Measurements from ENCODE around the gene NDEL1. TPM values are rescaled to one million over a fixed set of nuclear protein-coding genes. Genes with fewer than 3 reads are reported as not detected.

Gene NDEL1
- polyA plus RNA-seq, 3 donors: 29.8 to 58.3 (median 39.7) TPM

DNA sequence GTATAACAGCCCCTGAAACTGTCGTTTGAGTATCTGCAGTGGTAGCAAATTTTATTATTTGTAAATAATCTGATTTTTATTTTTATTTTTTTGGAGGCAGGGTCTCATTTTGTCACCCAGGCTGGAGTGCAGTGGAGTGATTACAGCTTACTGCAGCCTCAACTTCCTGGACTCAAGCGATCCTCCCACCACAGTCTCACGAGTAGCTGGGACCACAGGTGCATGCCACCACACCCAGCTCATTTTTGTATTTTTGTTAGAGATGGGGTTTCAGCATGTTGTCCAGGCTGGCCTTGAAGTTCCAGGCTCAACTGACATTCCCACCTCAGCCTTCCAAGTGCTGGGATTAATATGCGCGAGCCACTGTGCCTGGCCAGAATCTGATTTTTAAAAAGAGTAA, 2.8 kb downstream of the NDEL1 start:
- H3K4me2 ChIP-seq (replicated peaks; ENCODE audit: extremely low read depth, low read length, poor library complexity, severe bottlenecking): no peak overlapping the region
- Mint-ChIP-seq H3K36me3 (peaks cover 23 to 32% of the 10 kb centered on the region in 2 donors), H3K4me1 (peaks cover 39% of the 10 kb centered on the region), H3K4me3 (no peak overlapping the region), H3K27ac (no peak overlapping the region), H3K27me3 (ENCODE audit: low read depth in 3 of 3) (peaks cover 0 to 2% (median 0%) of the 10 kb centered on the region in 3 donors), H3K9me3 (no peaks in the 10 kb centered on the region)
- H3K79me2 ChIP-seq (ENCODE audit: insufficient read depth, low read length): peaks cover 76% of the 10 kb centered on the region
- peaks cover 67% of the 10 kb centered on the region for H4K20me1 ChIP-seq (ENCODE audit: insufficient read depth, low read length)
- H3K27me3 ChIP-seq (ENCODE audit: control insufficient read depth in 2 of 2, insufficient read depth in 2 of 2, low read length in 2 of 2): no peaks in the 10 kb centered on the region
- intact Hi-C loops (cut with micrococcal nuclease): loop anchor here in 1 of 2 donors (5.0 kb wide), 1 partner anchor 56 kb away; the partner anchor contains the start of gene RPL26
- no peak overlapping the region for H3K4me3 ChIP-seq (replicated peaks in 1 of 3; ENCODE audit: low read depth in 2 of 3, low read length in 3 of 3)
- H3K36me3 ChIP-seq (replicated peaks in 1 of 2; ENCODE audit: control insufficient read depth in 1 of 2, insufficient read depth in 2 of 2, low read length in 2 of 2): peaks cover 9 to 33% of the 10 kb centered on the region in 2 donors
- no peak overlapping the region for H2AFZ ChIP-seq (ENCODE audit: insufficient read depth, low read depth, low read length, poor library complexity, severe bottlenecking)
- WGBS (ENCODE audit: insufficient coverage): no CpG with 5 or more reads among the region's 5 CpGs
- H3K9me3 ChIP-seq (replicated peaks in 1 of 2; ENCODE audit: control insufficient read depth in 1 of 2, insufficient read depth in 1 of 2, low read length in 2 of 2): no peaks in the 10 kb centered on the region
- no peak overlapping the region for H3K9ac ChIP-seq (ENCODE audit: insufficient read depth, low read length, poor library complexity, severe bottlenecking)
- DNase-seq: no peak
- peak overlapping the region in 1 of 2 donors; percentile 20 for H3K27ac ChIP-seq (ENCODE audit: low read depth in 1 of 2, low read length in 2 of 2)
- TF ChIP-seq CTCF (IDR thresholded peaks at IDR 0.05): no peak
- H3K4me1 ChIP-seq (ENCODE audit: control insufficient read depth in 1 of 2, insufficient read depth in 2 of 2, low read length in 2 of 2): peaks cover 12 to 27% of the 10 kb centered on the region in 2 donors

DNA sequence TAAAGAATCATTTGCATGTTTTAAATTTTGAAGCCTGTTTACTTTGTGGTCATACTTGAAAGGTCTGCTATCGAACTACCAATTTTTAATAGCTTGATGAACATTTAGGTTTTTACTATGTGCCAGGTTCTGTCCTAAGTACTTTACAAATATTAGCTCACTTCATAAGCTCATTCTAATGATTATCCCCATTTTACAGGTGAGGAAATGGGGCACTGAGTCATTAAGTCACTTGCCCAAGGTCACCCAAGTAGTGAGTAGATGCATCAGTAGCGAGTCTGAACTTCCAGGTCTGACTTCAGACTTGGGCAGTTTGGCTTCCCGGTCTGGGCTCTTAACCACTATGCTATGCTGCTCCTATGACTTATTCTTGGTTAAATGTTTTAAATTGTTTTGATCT, 4.0 kb downstream of the NDEL1 start:
- no peaks in the 10 kb centered on the region for H3K9me3 Mint-ChIP-seq

More for the DNA sequence above, 4.0 kb downstream of the NDEL1 start:
- peaks cover 12 to 26% of the 10 kb centered on the region in 2 donors for H3K4me1 ChIP-seq (ENCODE audit: control insufficient read depth in 1 of 2, insufficient read depth in 2 of 2, low read length in 2 of 2)
- H2AFZ ChIP-seq (ENCODE audit: insufficient read depth, low read depth, low read length, poor library complexity, severe bottlenecking): no peak overlapping the region
- peaks cover 88% of the 10 kb centered on the region for H3K79me2 ChIP-seq (ENCODE audit: insufficient read depth, low read length)
- no peak overlapping the region for H3K27ac Mint-ChIP-seq
- H3K4me3 ChIP-seq (replicated peaks in 1 of 3; ENCODE audit: low read depth in 2 of 3, low read length in 3 of 3): no peak overlapping the region
- H3K27me3 ChIP-seq (ENCODE audit: control insufficient read depth in 2 of 2, insufficient read depth in 2 of 2, low read length in 2 of 2): no peaks in the 10 kb centered on the region
- no peak overlapping the region for H3K9ac ChIP-seq (ENCODE audit: insufficient read depth, low read length, poor library complexity, severe bottlenecking)
- H3K4me1 Mint-ChIP-seq: peaks cover 39% of the 10 kb centered on the region
- H3K36me3 Mint-ChIP-seq: peaks cover 32 to 44% of the 10 kb centered on the region in 2 donors
- no peak overlapping the region for H3K4me2 ChIP-seq (replicated peaks; ENCODE audit: extremely low read depth, low read length, poor library complexity, severe bottlenecking)
- WGBS (ENCODE audit: insufficient coverage): no CpG with 5 or more reads among the region's 3 CpGs
- peaks cover 21 to 45% of the 10 kb centered on the region in 2 donors for H3K36me3 ChIP-seq (replicated peaks in 1 of 2; ENCODE audit: control insufficient read depth in 1 of 2, insufficient read depth in 2 of 2, low read length in 2 of 2)
- no peak for TF ChIP-seq CTCF (IDR thresholded peaks at IDR 0.05)
- DNase-seq: no peak
- peaks cover 80% of the 10 kb centered on the region for H4K20me1 ChIP-seq (ENCODE audit: insufficient read depth, low read length)
- no peak overlapping the region for H3K27ac ChIP-seq (ENCODE audit: low read depth in 1 of 2, low read length in 2 of 2)
- H3K27me3 Mint-ChIP-seq (ENCODE audit: low read depth in 3 of 3): peaks cover 0 to 2% (median 0%) of the 10 kb centered on the region in 3 donors
- H3K4me3 Mint-ChIP-seq: no peak overlapping the region
- no peaks in the 10 kb centered on the region for H3K9me3 ChIP-seq (replicated peaks in 1 of 2; ENCODE audit: control insufficient read depth in 1 of 2, insufficient read depth in 1 of 2, low read length in 2 of 2)
- intact Hi-C loops (cut with micrococcal nuclease): loop anchor here (5.0 kb wide), 2 partner anchors 32 to 57 kb away; partner anchors contain the start of gene RPL26 (in 1 of the 2)
